Peyer's patch (tissue), 4 donors: ENCODE results near the gene CRIP3. TPM values are rescaled to one million over a fixed set of nuclear protein-coding genes. Genes with fewer than 3 reads are reported as not detected.

Experiments
- DNase-seq, 3 donors: peaks; one replicate each; pipeline ENCODE4 v3.0.0-alpha.2; 2017 to 2019
- H3K27ac ChIP-seq, 4 donors: fragments of 200-600 bp; sonication (generic); one replicate each; pipeline ENCODE4 v1.5.1; 2016 to 2019
- H3K27me3 ChIP-seq, 2 donors: fragments of 200-600 bp; sonication (generic); one replicate each; pipeline ENCODE4 v1.5.1; 2019
- H3K36me3 ChIP-seq, 3 donors: fragments of 200-600 bp; sonication (generic); one replicate each; pipeline ENCODE4 v1.5.1; 2016 to 2019
- H3K4me1 ChIP-seq, 4 donors: fragments of 200-600 bp; sonication (generic); one replicate each; pipeline ENCODE4 v1.5.1; 2016 to 2019
- H3K4me3 ChIP-seq, 4 donors: fragments of 200-600 bp; sonication (generic); 1 replicate in 3 of 4; 2 replicates in 1 of 4; pipeline ENCODE4 v1.5.1; 2016 to 2019; ENCODE audit warnings: mild to moderate bottlenecking in 1 of 4
- H3K9me3 ChIP-seq, 4 donors: fragments of 200-600 bp; sonication (generic); one replicate each; pipeline ENCODE4 v1.5.1; 2016 to 2019; ENCODE audit warnings: mild to moderate bottlenecking in 1 of 4
- CTCF ChIP-seq, 6 experiments: fragments of 450-650 bp in 4 of 6; fragments of 200-600 bp in 2 of 6; sonication (generic) in 1 of 6; IDR thresholded peaks; one replicate each; pipeline ENCODE4 v1.5.1; 2017 to 2019; ENCODE audit warnings: antibody characterized with exemption in 6 of 6, mild to moderate bottlenecking in 3 of 6, moderate library complexity in 1 of 6
- POLR2A ChIP-seq, 2 donors: fragments of 450-650 bp; IDR thresholded peaks; one replicate each; pipeline ENCODE4 v1.5.1; 2017; ENCODE audit warnings: antibody characterized with exemption in 2 of 2, mild to moderate bottlenecking in 2 of 2, moderate library complexity in 2 of 2
- total RNA-seq, 4 donors: library from RNA; depleted of rRNA; stranded (reverse); fragments of >200 nt; gene quantifications; one replicate each; pipeline ENCODE4 v1.1.0, GENCODE V29; 2016

Gene CRIP3
- total RNA-seq, 4 donors from 2014 or later, result 6.8 TPM; not detected in 3

- peak overlapping the region in 2 of 4 donors; percentile 57 to 72 for H3K27ac ChIP-seq
- TF ChIP-seq POLR2A (IDR thresholded peaks at IDR 0.05), result no peak
- peak in 2 of 6 experiments; percentile 3 to 20 for TF ChIP-seq CTCF (IDR thresholded peaks at IDR 0.05)
- DNase-seq, result peak in 1 of 3 donors; percentile 48
- peaks cover 0 to 22% (median 0%) of the 10 kb centered on the region in 4 donors for H3K4me1 ChIP-seq
- H3K9me3 ChIP-seq, result no peaks in the 10 kb centered on the region
- no peaks in the 10 kb centered on the region for H3K27me3 ChIP-seq
- H3K4me3 ChIP-seq, result no peak overlapping the region
- no peaks in the 10 kb centered on the region for H3K36me3 ChIP-seq
These were observed 17.7 kb downstream of the CRIP3 start for GRCh38 chr6:43290905-43291355.

GRCh38 chr6:43290339-43290904 lies 18.2 kb downstream of the CRIP3 start:
- peaks cover 0 to 22% (median 0%) of the 10 kb centered on the region in 4 donors for H3K4me1 ChIP-seq
- peak overlapping the region in 2 of 4 donors; percentile 57 to 72 for H3K27ac ChIP-seq
- peak in 1 of 3 donors; percentile 22 for DNase-seq
- no peaks in the 10 kb centered on the region for H3K36me3 ChIP-seq
- no peaks in the 10 kb centered on the region for H3K27me3 ChIP-seq
- TF ChIP-seq POLR2A (IDR thresholded peaks at IDR 0.05), result no peak
- TF ChIP-seq CTCF (IDR thresholded peaks at IDR 0.05), result no peak
- no peak overlapping the region for H3K4me3 ChIP-seq
- H3K9me3 ChIP-seq, result no peaks in the 10 kb centered on the region

GRCh38 chr6:43287717-43288679 lies 20.6 kb downstream of the CRIP3 start:
- TF ChIP-seq CTCF (IDR thresholded peaks at IDR 0.05) (no peak), POLR2A (IDR thresholded peaks at IDR 0.05) (no peak)
- Histone ChIP-seq H3K27ac (peak overlapping the region in 1 of 4 donors; percentile 38), H3K4me3 (no peak overlapping the region), H3K9me3 (no peaks in the 10 kb centered on the region), H3K4me1 (peaks cover 0 to 22% (median 0%) of the 10 kb centered on the region in 4 donors), H3K27me3 (no peaks in the 10 kb centered on the region), H3K36me3 (no peaks in the 10 kb centered on the region)
- DNase-seq, result peak in 1 of 3 donors; percentile 61

DNA sequence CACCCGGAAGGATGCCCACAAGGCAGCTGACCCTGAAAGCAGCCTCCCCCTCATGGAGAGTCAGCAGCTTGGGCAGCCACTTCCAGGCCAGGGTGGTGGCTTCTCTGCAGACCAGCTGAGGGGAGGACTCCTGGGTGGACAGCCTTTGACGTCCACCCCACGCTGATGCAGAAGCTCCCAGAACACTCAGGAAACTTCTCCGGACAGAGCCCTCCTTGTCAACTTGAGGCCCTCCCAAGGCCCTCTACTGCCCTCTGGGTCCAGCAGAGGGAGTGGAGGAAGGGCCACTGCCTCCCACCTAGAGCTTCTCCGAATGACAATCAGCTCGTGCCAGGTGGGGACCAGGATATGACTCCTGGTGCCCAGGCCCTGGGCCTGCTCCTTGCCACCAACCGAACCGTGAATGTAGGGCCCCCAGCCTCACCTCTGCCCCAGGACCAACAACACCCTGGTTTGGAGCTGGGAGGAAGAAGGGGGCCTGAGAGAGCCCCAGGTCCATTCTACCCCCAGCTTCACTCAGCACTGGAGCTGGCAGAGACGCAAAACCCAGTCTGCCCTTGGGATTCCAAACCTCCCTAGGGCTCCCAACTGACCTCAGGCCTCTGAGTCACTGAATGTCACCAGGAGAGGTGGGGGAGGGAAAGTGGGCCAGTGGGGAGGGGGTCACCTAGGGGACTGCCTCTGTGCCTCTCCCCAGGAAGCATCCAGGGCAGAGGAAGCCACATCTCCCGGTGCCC lies 21.5 kb downstream of the CRIP3 start:
- Histone ChIP-seq H3K9me3 (no peaks in the 10 kb centered on the region), H3K4me1 (peaks cover 0 to 22% (median 0%) of the 10 kb centered on the region in 4 donors), H3K4me3 (no peak overlapping the region), H3K27me3 (no peaks in the 10 kb centered on the region), H3K36me3 (no peaks in the 10 kb centered on the region), H3K27ac (peak overlapping the region in 1 of 4 donors; percentile 38)
- DNase-seq, result peak in 1 of 3 donors; percentile 48
- TF ChIP-seq POLR2A (IDR thresholded peaks at IDR 0.05) (no peak), CTCF (IDR thresholded peaks at IDR 0.05) (peak in 1 of 6 experiments; percentile 4)

GRCh38 chr6:43286456-43286979 lies 22.1 kb downstream of the CRIP3 start:
- TF ChIP-seq POLR2A (IDR thresholded peaks at IDR 0.05) (no peak), CTCF (IDR thresholded peaks at IDR 0.05) (no peak)
- no peak for DNase-seq
- Histone ChIP-seq H3K27me3 (no peaks in the 10 kb centered on the region), H3K4me1 (peaks cover 0 to 21% (median 0%) of the 10 kb centered on the region in 4 donors), H3K36me3 (no peaks in the 10 kb centered on the region), H3K27ac (no peak overlapping the region), H3K4me3 (no peak overlapping the region), H3K9me3 (no peaks in the 10 kb centered on the region)
